GM06990 (cell line): ENCODE data around the gene GPR32.
"Not testable (repeated sequence)": the region's sequence is repeated elsewhere in the genome, so short reads cannot be mapped to it uniquely, and the experiment has no call there.

Experiments
- DNase-seq: peaks from one replicate; pipeline ENCODE4 v3.0.0-alpha.2; 2011; ENCODE audit not compliant: insufficient read length; ENCODE audit errors: extremely low read depth
- H3K27me3 ChIP-seq: replicated peaks from 2 replicates; pipeline ENCODE4 v1.6.0; 2011; ENCODE audit warnings: low read length; ENCODE audit not compliant: control insufficient read depth, insufficient read depth
- H3K36me3 ChIP-seq: 2 replicates; pipeline ENCODE4 v1.5.1; 2011; ENCODE audit warnings: low read length; ENCODE audit not compliant: control insufficient read depth, insufficient read depth
- H3K4me3 ChIP-seq: replicated peaks from 2 replicates; pipeline ENCODE4 v1.5.1; 2011; ENCODE audit warnings: low read depth, mild to moderate bottlenecking, control low read depth, low read length
- TF ChIP-seq, protein P1 (sequence below): IDR thresholded peaks from 2 replicates; pipeline ENCODE4 v1.5.1; 2011; ENCODE audit warnings: low read length, control low read depth, mild to moderate bottlenecking, inconsistent platforms; ENCODE audit not compliant: insufficient read depth, poor library complexity, severe bottlenecking

The GPR32 gene

GRCh38 chr19:50741179-50741933 lies 28.9 kb upstream of the GPR32 start:
- no peaks in the 10 kb centered on the region; the same call in 1 of the 2 replicates for H3K27me3 ChIP-seq

DNA sequence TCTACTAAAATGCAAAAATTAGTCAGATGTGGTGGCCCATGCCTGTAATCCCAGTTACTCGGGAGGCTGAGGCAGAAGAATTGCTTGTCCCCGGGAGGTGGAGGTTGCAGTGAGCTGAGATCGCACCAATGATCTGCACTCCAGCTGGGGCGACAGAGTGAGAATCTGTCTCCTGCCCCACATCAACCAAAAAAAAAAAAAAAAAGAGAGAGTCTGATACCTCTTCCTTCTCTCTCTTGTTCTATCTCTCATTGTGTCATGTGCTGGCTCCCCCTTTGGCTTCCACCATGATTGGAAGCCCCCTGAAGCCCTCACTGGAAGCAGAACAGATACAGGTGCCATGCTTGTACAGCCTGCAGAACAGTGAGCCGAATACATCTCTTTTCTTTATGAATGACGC lies 26.7 kb upstream of the GPR32 start:
- Histone ChIP-seq H3K27me3 (no peaks in the 10 kb centered on the region; the same call in 1 of the 2 replicates), H3K4me3 (no peak overlapping the region), H3K36me3 (no peaks in the 10 kb centered on the region)
- no peak for DNase-seq
- TF ChIP-seq, protein P1, sequence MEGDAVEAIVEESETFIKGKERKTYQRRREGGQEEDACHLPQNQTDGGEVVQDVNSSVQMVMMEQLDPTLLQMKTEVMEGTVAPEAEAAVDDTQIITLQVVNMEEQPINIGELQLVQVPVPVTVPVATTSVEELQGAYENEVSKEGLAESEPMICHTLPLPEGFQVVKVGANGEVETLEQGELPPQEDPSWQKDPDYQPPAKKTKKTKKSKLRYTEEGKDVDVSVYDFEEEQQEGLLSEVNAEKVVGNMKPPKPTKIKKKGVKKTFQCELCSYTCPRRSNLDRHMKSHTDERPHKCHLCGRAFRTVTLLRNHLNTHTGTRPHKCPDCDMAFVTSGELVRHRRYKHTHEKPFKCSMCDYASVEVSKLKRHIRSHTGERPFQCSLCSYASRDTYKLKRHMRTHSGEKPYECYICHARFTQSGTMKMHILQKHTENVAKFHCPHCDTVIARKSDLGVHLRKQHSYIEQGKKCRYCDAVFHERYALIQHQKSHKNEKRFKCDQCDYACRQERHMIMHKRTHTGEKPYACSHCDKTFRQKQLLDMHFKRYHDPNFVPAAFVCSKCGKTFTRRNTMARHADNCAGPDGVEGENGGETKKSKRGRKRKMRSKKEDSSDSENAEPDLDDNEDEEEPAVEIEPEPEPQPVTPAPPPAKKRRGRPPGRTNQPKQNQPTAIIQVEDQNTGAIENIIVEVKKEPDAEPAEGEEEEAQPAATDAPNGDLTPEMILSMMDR = no peak

More at GRCh38 chr19:50741179-50741933, 28.9 kb upstream of the GPR32 start:
- no peak overlapping the region for H3K4me3 ChIP-seq
- no peak for DNase-seq
- TF ChIP-seq, protein P1 = no peak
- H3K36me3 ChIP-seq = no peaks in the 10 kb centered on the region

DNA sequence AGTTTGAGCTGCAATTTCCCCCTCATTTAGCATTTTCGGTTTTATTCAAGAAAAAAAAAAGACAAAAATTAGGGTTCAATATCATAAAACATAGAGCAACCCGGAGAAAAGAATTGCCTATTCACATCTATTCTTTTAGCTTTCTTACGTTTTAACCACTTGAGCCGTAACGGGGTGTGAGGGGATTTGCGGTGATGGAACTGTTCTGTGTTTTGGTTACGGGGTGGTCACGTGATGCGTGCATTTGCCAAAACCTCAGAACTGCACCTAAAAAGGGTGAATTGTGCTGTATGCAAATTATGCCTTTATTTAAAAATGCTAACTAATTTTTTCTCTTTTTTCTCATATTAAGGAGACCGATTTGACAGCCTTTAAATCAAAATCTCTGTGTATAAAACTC lies 25.0 kb upstream of the GPR32 start:
- Histone ChIP-seq H3K36me3 (no peaks in the 10 kb centered on the region), H3K27me3 (no peaks in the 10 kb centered on the region), H3K4me3 (no peak overlapping the region)
- no peak for DNase-seq
- TF ChIP-seq, protein P1 = no peak

- not testable (repeated sequence) for H3K27me3 ChIP-seq, H3K4me3 ChIP-seq
These were observed 23.1 kb upstream of the GPR32 start for GRCh38 chr19:50747141-50747540.

GRCh38 chr19:50749490-50749889 lies 20.8 kb upstream of the GPR32 start:
- Histone ChIP-seq H3K27me3 (no peaks in the 10 kb centered on the region), H3K36me3 (no peaks in the 10 kb centered on the region), H3K4me3 (no peak overlapping the region)
- no peak for DNase-seq
- TF ChIP-seq, protein P1 = no peak

More at GRCh38 chr19:50747141-50747540, 23.1 kb upstream of the GPR32 start:
- not testable (repeated sequence) for H3K36me3 ChIP-seq, DNase-seq

GRCh38 chr19:50750010-50750409 lies 20.3 kb upstream of the GPR32 start:
- Histone ChIP-seq H3K4me3 (no peak overlapping the region), H3K27me3 (no peaks in the 10 kb centered on the region), H3K36me3 (no peaks in the 10 kb centered on the region)
- TF ChIP-seq, protein P1 = no peak
- no peak for DNase-seq
